GM12878 (cell line): ENCODE results near the gene AHCYL2. TPM values are rescaled to one million over a fixed set of nuclear protein-coding genes. Genes with fewer than 3 reads are reported as not detected.

Experiments
- ATAC-seq: fragments of 200-7000 bp; cut with Tn5 transposase; 3 replicates; pipeline ENCODE4 v1.9.1; 2020; ENCODE audit warnings: mild to moderate bottlenecking, moderate library complexity
- BruUV-seq: library from RNA; stranded (reverse); fragments of 400-500 nt; replicated peaks from 2 replicates; lab custom pipeline; 2021; lab: Mats Ljungman, UMichigan
- CTCF ChIA-PET: fragments of 300-600 bp; sonication (Branson Sonifier 250); formaldehyde crosslinking; extraction: SDS; loops from one replicate; lab custom pipeline; 2021; ENCODE audit warnings: inconsistent platforms; lab: Yijun Ruan, JAX
- POLR2A ChIA-PET: fragments of 350-600 bp; formaldehyde crosslinking; extraction: SDS; loops from one replicate; lab custom pipeline; 2021; ENCODE audit warnings: inconsistent platforms; lab: Charles Lee
- RAD21 ChIA-PET: fragments of 300-600 bp; sonication (Branson Sonifier 250); formaldehyde crosslinking; loops from one replicate; lab custom pipeline; 2023; ENCODE audit warnings: antibody characterized with exemption; ENCODE audit not compliant: unreplicated experiment; lab: Charles Lee
- SMC1A ChIA-PET: fragments of 300-600 bp; sonication (Branson Sonifier 250); formaldehyde crosslinking; loops from one replicate; lab custom pipeline; 2023; ENCODE audit not compliant: unreplicated experiment, uncharacterized antibody; lab: Charles Lee
- DNase-seq: peaks from one replicate; pipeline ENCODE4 v3.0.0-alpha.2; 2011; ENCODE audit warnings: low read depth, low spot score
- FAIRE-seq: peaks from 3 replicates; lab custom pipeline; 2011; peaks lifted over from hg19 to GRCh38; lab: Jason Lieb, UNC
- H2AFZ ChIP-seq: 2 replicates; pipeline ENCODE4 v1.6.0; 2011; ENCODE audit warnings: low read depth, low read length, control low read depth; ENCODE audit not compliant: control insufficient read depth
- H3K27ac ChIP-seq: 2 replicates; pipeline ENCODE4 v1.5.1; 2011; ENCODE audit warnings: control low read depth; ENCODE audit not compliant: control insufficient read depth, insufficient read depth
- H3K27me3 ChIP-seq, 2 experiments: replicated peaks in 1 of 2; 2 replicates each; pipeline versions ENCODE4 v1.6.0 to v1.6.1; 2011; ENCODE audit warnings: low read length in 1 of 2; ENCODE audit not compliant: control insufficient read depth in 2 of 2, insufficient read depth in 2 of 2
- H3K36me3 ChIP-seq, 2 experiments: 2 replicates each; pipeline ENCODE4 v1.5.1; 2011; ENCODE audit warnings: low read length in 1 of 2; ENCODE audit not compliant: control insufficient read depth in 2 of 2, insufficient read depth in 2 of 2
- H3K4me1 ChIP-seq: 2 replicates; pipeline ENCODE4 v1.6.1; 2011; ENCODE audit warnings: mild to moderate bottlenecking, low read length, moderate library complexity, mixed read lengths; ENCODE audit not compliant: control insufficient read depth, insufficient read depth
- H3K4me2 ChIP-seq: 2 replicates; pipeline ENCODE4 v1.6.0; 2011; ENCODE audit warnings: control low read depth; ENCODE audit not compliant: control insufficient read depth, insufficient read depth
- H3K4me3 ChIP-seq: fragments of 200-600 bp; sonication (generic); 2 replicates; pipeline ENCODE4 v1.5.1; 2016
- H3K79me2 ChIP-seq: 2 replicates; pipeline ENCODE4 v1.6.0; 2011; ENCODE audit warnings: low read length; ENCODE audit not compliant: control insufficient read depth, insufficient read depth
- H3K9ac ChIP-seq: 2 replicates; pipeline ENCODE4 v1.8.0; 2011; ENCODE audit warnings: low read length, control low read depth, mixed read lengths; ENCODE audit not compliant: control insufficient read depth, insufficient read depth
- H3K9me3 ChIP-seq: replicated peaks from 3 replicates; pipeline ENCODE4 v1.5.1; 2011; ENCODE audit warnings: mild to moderate bottlenecking, low read length; ENCODE audit not compliant: control insufficient read depth, insufficient read depth
- H4K20me1 ChIP-seq: 2 replicates; pipeline ENCODE4 v1.6.0; 2011; ENCODE audit not compliant: control insufficient read depth, insufficient read depth
- BCLAF1 ChIP-seq: fragments of 450-650 bp; IDR thresholded peaks from 2 replicates; pipeline ENCODE4 v1.6.1; 2017; ENCODE audit warnings: antibody characterized with exemption, mild to moderate bottlenecking, moderate library complexity
- CUX1 ChIP-seq: IDR thresholded peaks from 2 replicates; pipeline ENCODE4 v1.6.1; 2012; ENCODE audit warnings: improper control_type of control experiment, low read depth, low read length; ENCODE audit not compliant: insufficient replicate concordance
- SRF ChIP-seq, 2 experiments: IDR thresholded peaks; 2 replicates each; pipeline ENCODE4 v1.6.1; 2011; ENCODE audit warnings: low read depth in 2 of 2, low read length in 2 of 2, mild to moderate bottlenecking in 1 of 2, moderate library complexity in 1 of 2
- WGBS: methylation state at CpG from one replicate; pipeline ENCODE4 v1.1.6; 2016; ENCODE audit warnings: low lambda C conversion rate; ENCODE audit not compliant: insufficient replicate concordance, insufficient coverage; ENCODE audit errors: missing lambda C conversion rate; 5-methylcytosine and 5-hydroxymethylcytosine counted together
- in situ Hi-C: fragments of 300-500 bp; cut with MboI; formaldehyde crosslinking; loops from 9 replicates; pipeline ENCODE4 v1.14.3; 2018; ENCODE audit warnings: mixed read lengths
- intact Hi-C: fragments of 100-400 bp; cut with micrococcal nuclease; formaldehyde crosslinking; loops from one replicate; pipeline ENCODE4 v1.14.2; 2022; ENCODE audit not compliant: unreplicated experiment
- polyA plus RNA-seq, 11 experiments: library from polyadenylated mRNA; depleted of rRNA in 4 of 11; unstranded in 6 of 11; stranded (reverse) in 5 of 11; fragments of >200 nt; fragmentation: Nextera tagmentation in 4 of 11; fragmentation: Illumina TruSeq in 1 of 11; extraction: Ambion mirVana in 4 of 11; extraction: Trizol in 1 of 11; gene quantifications; 1 replicate in 1 of 11; 2 replicates in 10 of 11; pipeline versions ENCODE4 v1.2.1 to v1.2.3, GENCODE V29; 2011 to 2016; ENCODE audit warnings: inconsistent platforms in 2 of 11, missing spikeins in 2 of 11, low read depth in 1 of 11
- total RNA-seq, 4 experiments: library from RNA; depleted of rRNA in 3 of 4; stranded (reverse); fragments of >200 nt in 3 of 4; fragmentation: Illumina TruSeq in 1 of 4; extraction: Trizol in 1 of 4; gene quantifications; 2 replicates each; pipeline versions ENCODE4 v1.2.1 to v1.2.3, GENCODE V29; 2013 to 2021

Gene AHCYL2
- total and polyA plus RNA-seq, 10 of the 15 experiments (the other 5 are each of a cell fraction or from before 2014, with no cell fraction given) = 1.7 to 29.1 (median 5.4) TPM

GRCh38 chr7:129341212-129341611 is 116.4 kb downstream of the AHCYL2 start:
- H3K4me3 ChIP-seq = no peak overlapping the region
- POLR2A ChIA-PET = interaction anchor here (0.5 kb wide), 1 partner anchor 8 kb away, joined by 5 read pairs; no protein-coding TSS in a partner anchor
- H3K4me2 ChIP-seq = no peak overlapping the region
- CTCF ChIA-PET = interaction anchor here (0.6 to 12.0 kb wide), 5 partner anchors 18 to 484 kb away, joined by 3 to 561 read pairs (median 11); no protein-coding TSS in a partner anchor
- in situ Hi-C loops = loop anchor here (10.0 kb wide), 1 partner anchor 304 kb away; no protein-coding TSS in a partner anchor
- 73% methylated on average over 1 of the region's 1 CpG for WGBS
- no peak for TF ChIP-seq BCLAF1
- TF ChIP-seq CUX1 = no peak
- TF ChIP-seq SRF (IDR thresholded peaks at IDR 0.05; ENCODE audit: low read depth in 2 of 2, low read length in 2 of 2) = no peak
- TF ChIP-seq, all 136 proteins: peak for 0
- Histone ChIP-seq H3K36me3 (no peaks in the 10 kb centered on the region), H4K20me1 (no peaks in the 10 kb centered on the region), H3K27me3 (no peaks in the 10 kb centered on the region), H3K9me3 (no peaks in the 10 kb centered on the region), H2AFZ (no peak overlapping the region), H3K9ac (no peak overlapping the region), H3K27ac (no peak overlapping the region), H3K4me1 (peaks cover 20% of the 10 kb centered on the region), H3K79me2 (no peaks in the 10 kb centered on the region)
- intact Hi-C loops = no loop called here
- FAIRE-seq (no peak), ATAC-seq (no peak), DNase-seq (no peak)
- RAD21 ChIA-PET = interaction anchor here (1.1 to 5.7 kb wide), 4 partner anchors 32 to 131 kb away, joined by 3 to 333 read pairs (median 4); no protein-coding TSS in a partner anchor
- BruUV-seq = no TSS peak
- SMC1A ChIA-PET = interaction anchor here (0.9 to 10.3 kb wide), 10 partner anchors 20 to 489 kb away, joined by 3 to 451 read pairs (median 4); partner anchors contain the start of gene AHCYL2
